Measurements from ENCODE around the gene KRT86. TPM values are rescaled to one million over a fixed set of nuclear protein-coding genes. Genes with fewer than 3 reads are reported as not detected.

The KRT86 gene
- total and polyA plus RNA-seq, 2 experiments from 2014 or later, result 0.16 TPM; not detected in 1

GRCh38 chr12:52285172-52285745, 10.8 kb downstream of the KRT86 start:
- H3K79me2 ChIP-seq (replicated peaks; ENCODE audit: insufficient read depth), result no peaks in the 10 kb centered on the region
- no peak overlapping the region for H3K4me3 Mint-ChIP-seq
- H3K27ac ChIP-seq (ENCODE audit: low read depth), result no peak overlapping the region
- H3K9me3 Mint-ChIP-seq, result no peaks in the 10 kb centered on the region
- ATAC-seq, result no peak
- no peaks in the 10 kb centered on the region for H3K4me1 ChIP-seq (ENCODE audit: insufficient read depth)
- H3K27me3 Mint-ChIP-seq (ENCODE audit: insufficient read depth, low read depth, poor library complexity), result no peaks in the 10 kb centered on the region
- no peaks in the 10 kb centered on the region for H3K27me3 ChIP-seq (ENCODE audit: insufficient read depth)
- no peaks in the 10 kb centered on the region for H3K36me3 Mint-ChIP-seq (ENCODE audit: low read depth)
- H2AFZ ChIP-seq, result no peak overlapping the region
- no peaks in the 10 kb centered on the region for H3F3A ChIP-seq (replicated peaks; ENCODE audit: low read depth)
- no peak for DNase-seq (ENCODE audit: low spot score)
- no peak overlapping the region for H3K4me2 ChIP-seq
- H3K27ac Mint-ChIP-seq, result no peak overlapping the region
- no peak overlapping the region for H3K4me3 ChIP-seq
- TF ChIP-seq NANOG (IDR thresholded peaks at IDR 0.05; ENCODE audit: borderline replicate concordance) (no peak), POLR2AphosphoS5 (IDR thresholded peaks at IDR 0.05; ENCODE audit: low read depth) (no peak), ZNF331 (CRISPR knock-in tag; IDR thresholded peaks at IDR 0.05; ENCODE audit: low read depth) (no peak), EZH2phosphoT487 (IDR thresholded peaks at IDR 0.05; ENCODE audit: unreplicated experiment) (no peak), ETS1 (IDR thresholded peaks at IDR 0.05) (no peak), EZH2 (IDR thresholded peaks at IDR 0.05; ENCODE audit: low read depth, unreplicated experiment) (no peak), CTCF (conservative IDR thresholded peaks at IDR 0.05; ENCODE audit: low read depth in 2 of 2) (no peak), JUNB (IDR thresholded peaks at IDR 0.05; ENCODE audit: unreplicated experiment) (no peak), ZNF462 (CRISPR knock-in tag; IDR thresholded peaks at IDR 0.05) (no peak), CREB1 (CRISPR knock-in tag; IDR thresholded peaks at IDR 0.05; ENCODE audit: low read depth) (no peak), ZNF114 (CRISPR knock-in tag; IDR thresholded peaks at IDR 0.05) (no peak), STAT1 (IDR thresholded peaks at IDR 0.05; ENCODE audit: unreplicated experiment) (no peak), REST (IDR thresholded peaks at IDR 0.05; ENCODE audit: unreplicated experiment) (no peak)
- no peaks in the 10 kb centered on the region for H3K36me3 ChIP-seq (ENCODE audit: insufficient read depth)
- no peaks in the 10 kb centered on the region for H4K20me1 ChIP-seq (replicated peaks; ENCODE audit: insufficient read depth)
- peaks cover 3% of the 10 kb centered on the region; the same call in 2 of the 3 replicates for H3K4me1 Mint-ChIP-seq
- no peaks in the 10 kb centered on the region for H3K9me2 ChIP-seq (ENCODE audit: insufficient read depth)
